A549 (cell line): ENCODE results near the gene TDP1. TPM values are rescaled to one million over a fixed set of nuclear protein-coding genes. Genes with fewer than 3 reads are reported as not detected.

Source experiments
- ATAC-seq, 2 experiments: fragments of 200-7000 bp in 1 of 2; fragments of >200 bp in 1 of 2; cut with Nextera tagmentation in 1 of 2; cut with Tn5 transposase in 1 of 2; 3 replicates each; pipeline versions ENCODE4 v1.8.0 to v1.9.1; 2018 to 2020; ENCODE audit warnings: mild to moderate bottlenecking in 1 of 2, moderate library complexity in 1 of 2
- CTCF ChIA-PET: fragments of 300-600 bp; sonication (Branson Sonifier 250); formaldehyde crosslinking; extraction: SDS; loops from one replicate; lab custom pipeline; 2021; ENCODE audit warnings: antibody characterized with exemption, inconsistent platforms; lab: Yijun Ruan, JAX
- POLR2A ChIA-PET: fragments of 350-600 bp; formaldehyde crosslinking; extraction: SDS; loops from one replicate; lab custom pipeline; 2021; ENCODE audit warnings: antibody characterized with exemption, inconsistent platforms; lab: Yijun Ruan, JAX
- DNase-seq, 2 experiments: peaks; one replicate each; pipeline versions ENCODE4 v3.0.0 to v3.0.0-alpha.2; 2011 to 2016; ENCODE audit warnings: low read depth in 1 of 2, low spot score in 1 of 2
- FAIRE-seq: peaks from 2 replicates; lab custom pipeline; 2011; peaks lifted over from hg19 to GRCh38; lab: Jason Lieb, UNC
- H3K27ac ChIP-seq, 2 experiments: fragments of >200 bp; sonication (Bioruptor Twin); formaldehyde crosslinking; 3 replicates each; pipeline ENCODE4 v1.5.1; 2016 to 2017
- H3K4me1 ChIP-seq: fragments of >200 bp; sonication (Bioruptor Twin); formaldehyde crosslinking; 3 replicates; pipeline ENCODE4 v1.6.1; 2016
- H3K4me2 ChIP-seq: fragments of >200 bp; sonication (Bioruptor Twin); formaldehyde crosslinking; 3 replicates; pipeline ENCODE4 v1.6.1; 2016
- H3K4me3 ChIP-seq: fragments of >200 bp; sonication (Bioruptor Twin); formaldehyde crosslinking; 3 replicates; pipeline ENCODE4 v1.5.1; 2016
- H3K9me3 ChIP-seq: fragments of >200 bp; sonication (Bioruptor Twin); formaldehyde crosslinking; 3 replicates; pipeline ENCODE4 v1.6.1; 2016
- BHLHE40 ChIP-seq: IDR thresholded peaks from 2 replicates; pipeline ENCODE4 v1.6.1; 2012; ENCODE audit warnings: low read depth, low read length, inconsistent platforms
- CBX2 ChIP-seq: fragments of 200-600 bp; sonication (generic); IDR thresholded peaks from 2 replicates; pipeline ENCODE4 v1.6.1; 2016; ENCODE audit warnings: low read depth, mild to moderate bottlenecking, borderline replicate concordance
- CEBPB ChIP-seq, 2 experiments: fragments of >200 bp in 1 of 2; sonication (Bioruptor Twin) in 1 of 2; formaldehyde crosslinking in 1 of 2; IDR thresholded peaks; 2 replicates each; pipeline ENCODE4 v1.6.1; 2012 to 2016
- CTCF ChIP-seq: fragments of >200 bp; sonication (Bioruptor Twin); formaldehyde crosslinking; IDR thresholded peaks from 3 replicates; pipeline ENCODE4 v1.5.1; 2016
- EP300 ChIP-seq, 2 experiments: fragments of >200 bp; sonication (Bioruptor Twin); formaldehyde crosslinking; IDR thresholded peaks; 2 replicates in 1 of 2; 3 replicates in 1 of 2; pipeline ENCODE4 v1.6.1; 2016 to 2017
- FOSL2 ChIP-seq, 2 experiments: fragments of 450-650 bp in 1 of 2; fragments of >200 bp in 1 of 2; sonication (Bioruptor Twin) in 1 of 2; formaldehyde crosslinking; IDR thresholded peaks; 2 replicates each; pipeline versions ENCODE4 v1.5.0 to v1.6.1; 2016 to 2020; ENCODE audit warnings: mild to moderate bottlenecking in 1 of 2, moderate library complexity in 1 of 2
- GATA3 ChIP-seq: IDR thresholded peaks from 2 replicates; pipeline ENCODE4 v1.6.1; 2012; ENCODE audit warnings: borderline replicate concordance
- HEYL ChIP-seq: fragments of 250-450 bp; sonication (Bioruptor Pico); IDR thresholded peaks from 2 replicates; pipeline ENCODE4 v1.8.0; 2021; ENCODE audit warnings: mild to moderate bottlenecking, moderate library complexity
- HOXA7 ChIP-seq: fragments of 250-450 bp; sonication (Bioruptor Pico); IDR thresholded peaks from 2 replicates; pipeline ENCODE4 v1.5.0; 2020; ENCODE audit warnings: mild to moderate bottlenecking, moderate library complexity
- HOXB5 ChIP-seq: fragments of 250-450 bp; sonication (Bioruptor Pico); IDR thresholded peaks from 2 replicates; pipeline ENCODE4 v1.5.0; 2020; ENCODE audit warnings: mild to moderate bottlenecking, moderate library complexity
- KDM1A ChIP-seq: fragments of 200-600 bp; sonication (generic); IDR thresholded peaks from 2 replicates; pipeline ENCODE4 v1.6.1; 2016; ENCODE audit warnings: low read depth, mild to moderate bottlenecking
- PBX3 ChIP-seq: IDR thresholded peaks from 2 replicates; pipeline ENCODE4 v1.6.1; 2012
- POLR2A ChIP-seq: IDR thresholded peaks from 2 replicates; pipeline ENCODE4 v1.6.1; 2012; ENCODE audit warnings: mild to moderate bottlenecking, low read length
- RNF2 ChIP-seq: fragments of 200-600 bp; sonication (generic); IDR thresholded peaks from 2 replicates; pipeline ENCODE4 v1.6.1; 2016; ENCODE audit warnings: low read depth, mild to moderate bottlenecking, antibody characterized with exemption, moderate library complexity, borderline replicate concordance
- SMC3 ChIP-seq: fragments of >200 bp; sonication (Bioruptor Twin); formaldehyde crosslinking; IDR thresholded peaks from 3 replicates; pipeline ENCODE4 v1.6.1; 2018; ENCODE audit warnings: inconsistent platforms
- WGBS: methylation state at CpG from one replicate; pipeline ENCODE4 v1.1.6; 2017; ENCODE audit errors: missing lambda C conversion rate; 5-methylcytosine and 5-hydroxymethylcytosine counted together
- polyA plus RNA-seq, 4 experiments: library from polyadenylated mRNA; depleted of rRNA in 3 of 4; stranded (reverse); fragments of >200 nt; fragmentation: RNase III in 1 of 4; extraction: RNeasy Plus Mini Kit Qiagen cat#74134 plus additional on column Dnase treatment in 1 of 4; gene quantifications; 2 replicates in 3 of 4; 3 replicates in 1 of 4; pipeline ENCODE4 v1.2.3, GENCODE V29; 2011 to 2017
- TF ChIP-seq, protein P1 (sequence below): IDR thresholded peaks from 2 replicates; pipeline ENCODE4 v1.6.1; 2012
- TF ChIP-seq, protein P2 (sequence below): fragments of >200 bp; sonication (Bioruptor Twin); formaldehyde crosslinking; IDR thresholded peaks from 3 replicates; pipeline ENCODE4 v1.6.1; 2016

TDP1 gene
- polyA plus RNA-seq, 2 of the 4 experiments (the other 2 are of a cell fraction) = 15.2 to 21.6 TPM

DNA sequence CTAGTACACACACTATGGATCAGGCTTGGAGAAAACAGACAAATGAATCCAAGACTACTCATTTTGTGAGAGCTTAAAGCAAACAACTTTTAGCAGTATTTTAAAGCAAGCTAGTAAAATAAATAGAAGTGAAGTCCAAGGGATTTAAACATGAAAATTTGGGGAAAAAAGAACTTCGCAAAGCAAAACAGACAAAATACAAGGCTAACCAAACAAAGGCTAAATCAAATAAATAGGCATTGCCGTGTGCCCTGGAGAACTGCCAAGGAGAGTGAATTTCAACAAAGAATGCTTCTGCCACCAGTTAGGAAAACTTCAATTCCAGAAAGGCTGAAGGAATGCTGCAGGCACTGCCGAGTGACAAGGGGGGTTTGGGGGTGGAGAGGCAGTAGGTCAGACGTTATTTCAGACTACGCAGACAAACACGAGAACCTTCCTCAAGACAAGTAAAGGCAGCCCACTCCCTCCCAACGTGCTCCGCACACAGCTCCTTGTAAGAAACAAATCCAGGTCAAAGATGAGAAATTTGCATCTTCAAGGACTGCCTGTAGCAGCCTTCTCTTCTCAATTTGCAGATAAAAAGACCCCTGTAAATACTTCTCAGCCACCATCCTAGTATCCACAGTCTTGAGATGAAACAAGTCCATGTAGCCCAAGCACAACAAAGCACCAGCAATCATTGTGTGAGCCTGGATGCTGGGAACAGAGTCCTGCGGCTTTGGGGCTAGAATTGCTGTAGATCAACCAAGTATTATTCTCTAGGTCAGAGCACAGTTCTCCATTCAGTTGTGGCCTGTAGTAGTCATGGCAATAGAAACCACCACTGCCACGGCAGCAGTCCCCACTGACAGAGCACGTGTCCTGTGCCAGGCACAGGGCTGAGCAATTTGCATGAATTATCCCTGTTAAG is 44.5 kb upstream of the TDP1 start:
- Histone ChIP-seq H3K4me2 (peak overlapping the region; percentile 67), H3K4me1 (peaks cover 35% of the 10 kb centered on the region), H3K27ac (peak overlapping the region; percentile 59 to 78), H3K9me3 (no peaks in the 10 kb centered on the region), H3K4me3 (0 out of 3 replicates have a peak overlapping the region, but pooled peaks have one; percentile 4)
- ATAC-seq (peak; percentile 33 to 55; a peak in 4 of 6 replicates), DNase-seq (peak in 1 of 2 experiments; percentile 60), FAIRE-seq (no peak)
- 35% methylated on average over 11 of the region's 11 CpGs for WGBS
- POLR2A ChIA-PET = no interaction called here
- no peak for TF ChIP-seq HEYL (CRISPR knock-in tag)
- TF ChIP-seq CBX2 = no peak
- CTCF ChIA-PET = interaction anchor here (0.8 to 3.9 kb wide), 6 partner anchors 12 to 884 kb away, joined by 3 to 14 read pairs (median 4); no protein-coding TSS in a partner anchor

- Histone ChIP-seq H3K4me1 (peaks cover 35% of the 10 kb centered on the region), H3K27ac (peak overlapping the region; percentile 59 to 78)
- DNase-seq = no peak
- POLR2A ChIA-PET = no interaction called here
- TF ChIP-seq SMC3 = no peak
- TF ChIP-seq KDM1A = no peak
- TF ChIP-seq RNF2 = no peak
- no peak for TF ChIP-seq PBX3
- TF ChIP-seq, protein P1, sequence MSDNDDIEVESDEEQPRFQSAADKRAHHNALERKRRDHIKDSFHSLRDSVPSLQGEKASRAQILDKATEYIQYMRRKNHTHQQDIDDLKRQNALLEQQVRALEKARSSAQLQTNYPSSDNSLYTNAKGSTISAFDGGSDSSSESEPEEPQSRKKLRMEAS = no peak
- no peak for TF ChIP-seq GATA3
- TF ChIP-seq BHLHE40 = no peak
- no peak for TF ChIP-seq CTCF
- no peak for TF ChIP-seq EP300 (IDR thresholded peaks at IDR 0.05)
- TF ChIP-seq POLR2A = no peak
- TF ChIP-seq, protein P2, sequence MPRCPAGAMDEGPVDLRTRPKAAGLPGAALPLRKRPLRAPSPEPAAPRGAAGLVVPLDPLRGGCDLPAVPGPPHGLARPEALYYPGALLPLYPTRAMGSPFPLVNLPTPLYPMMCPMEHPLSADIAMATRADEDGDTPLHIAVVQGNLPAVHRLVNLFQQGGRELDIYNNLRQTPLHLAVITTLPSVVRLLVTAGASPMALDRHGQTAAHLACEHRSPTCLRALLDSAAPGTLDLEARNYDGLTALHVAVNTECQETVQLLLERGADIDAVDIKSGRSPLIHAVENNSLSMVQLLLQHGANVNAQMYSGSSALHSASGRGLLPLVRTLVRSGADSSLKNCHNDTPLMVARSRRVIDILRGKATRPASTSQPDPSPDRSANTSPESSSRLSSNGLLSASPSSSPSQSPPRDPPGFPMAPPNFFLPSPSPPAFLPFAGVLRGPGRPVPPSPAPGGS = no peak
- TF ChIP-seq, all 56 proteins: peak for 0
- Histone ChIP-seq H3K4me2 (peak overlapping the region; percentile 67), H3K4me3 (no peak overlapping the region), H3K9me3 (no peaks in the 10 kb centered on the region)
- CTCF ChIA-PET = interaction anchor here (3.9 kb wide), 1 partner anchor 872 kb away, joined by 14 read pairs; no protein-coding TSS in a partner anchor
- 66% methylated on average over 2 of the region's 2 CpGs for WGBS
- FAIRE-seq (no peak), ATAC-seq (no peak)
Observed at GRCh38 chr14:89912221-89912620, 43.5 kb upstream of the TDP1 start.

DNA sequence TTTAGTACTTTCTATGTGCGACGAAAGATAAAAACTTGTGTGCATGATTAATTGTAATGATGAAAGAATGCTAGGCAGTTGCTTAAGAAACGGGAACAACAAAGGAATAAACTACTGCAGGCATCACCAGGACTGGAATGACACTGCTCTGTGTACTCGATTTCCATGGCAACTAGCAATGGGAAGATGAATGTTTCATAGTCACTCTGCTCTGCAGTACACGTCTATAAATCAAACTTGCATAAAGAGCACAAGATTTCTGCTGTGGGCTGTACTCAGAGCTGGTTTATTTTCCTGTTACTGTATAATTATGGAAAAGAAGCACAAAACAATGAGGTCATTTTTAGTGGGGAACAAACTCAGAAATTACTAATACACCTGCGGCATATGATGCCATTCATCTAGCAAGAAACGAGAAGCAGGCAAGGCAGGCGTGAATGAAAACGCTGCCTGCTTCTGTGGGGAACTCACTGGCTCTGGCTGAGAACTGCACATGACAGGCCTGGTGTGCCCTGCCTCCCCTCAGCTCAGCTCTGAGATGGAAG is 43.0 kb upstream of the TDP1 start:
- no peak overlapping the region for H3K4me3 ChIP-seq
- no peaks in the 10 kb centered on the region for H3K9me3 ChIP-seq
- CTCF ChIA-PET = interaction anchor here (1.1 to 3.9 kb wide), 4 partner anchors 27 to 886 kb away, joined by 3 to 23 read pairs (median 8); no protein-coding TSS in a partner anchor
- POLR2A ChIA-PET = no interaction called here
- TF ChIP-seq HOXA7 (CRISPR knock-in tag) (no peak), CEBPB (IDR thresholded peaks at IDR 0.05) (peak; percentile 35 to 49; a peak in 2 of 4 replicates), HOXB5 (CRISPR knock-in tag) (peak; percentile 85), RNF2 (no peak), FOSL2 (IDR thresholded peaks at IDR 0.05) (no peak), FOSL2 (CRISPR knock-in tag; IDR thresholded peaks at IDR 0.05) (peak; percentile 76)
- H3K4me1 ChIP-seq = peaks cover 35% of the 10 kb centered on the region
- FAIRE-seq (no peak), ATAC-seq (peak; percentile 83 to 91), DNase-seq (peak; percentile 66 to 87)
- H3K4me2 ChIP-seq = peak overlapping the region; percentile 67
- WGBS = 51% methylated on average over 9 of the region's 9 CpGs
- peak overlapping the region; percentile 52 to 59; a peak in 5 of 6 replicates for H3K27ac ChIP-seq
